B cell (primary cell): ENCODE results near the gene BEST2. TPM values are rescaled to one million over a fixed set of nuclear protein-coding genes. Genes with fewer than 3 reads are reported as not detected.

ENCODE experiments used
- ATAC-seq: fragments of 200-7000 bp; cut with Tn5 transposase; one replicate; pipeline ENCODE4 v1.10.0; 2021; ENCODE audit warnings: low read depth, mild to moderate bottlenecking, moderate number of reproducible peaks, moderate library complexity
- CTCF ChIA-PET: fragments of 350-600 bp; sonication (Branson Sonifier 250); formaldehyde crosslinking; loops from one replicate; lab custom pipeline; 2021; ENCODE audit warnings: antibody characterized with exemption, inconsistent platforms; lab: Charles Lee
- POLR2A ChIA-PET: fragments of 350-600 bp; sonication (Branson Sonifier 250); formaldehyde crosslinking; loops from one replicate; lab custom pipeline; 2021; ENCODE audit warnings: antibody characterized with exemption; lab: Charles Lee
- DNase-seq: peaks from one replicate; pipeline ENCODE4 v3.0.0; 2013
- H2AFZ ChIP-seq: 2 replicates; pipeline ENCODE4 v1.6.1; 2012; ENCODE audit warnings: mild to moderate bottlenecking, low read depth, low read length; ENCODE audit not compliant: insufficient read depth, poor library complexity, severe bottlenecking
- H3K27ac ChIP-seq, 2 donors: 1 replicate in 1 of 2; 2 replicates in 1 of 2; pipeline ENCODE4 v1.5.1; 2012 to 2013; ENCODE audit warnings: low read length in 2 of 2, mild to moderate bottlenecking in 2 of 2, moderate library complexity in 1 of 2
- H3K27me3 ChIP-seq, 4 experiments: fragments of 200-600 bp in 1 of 4; sonication (generic) in 1 of 4; replicated peaks in 1 of 4; 1 replicate in 2 of 4; 2 replicates in 2 of 4; pipeline versions ENCODE4 v1.6.1 to v1.7.0; 2013 to 2016; ENCODE audit warnings: low read length in 3 of 4, mild to moderate bottlenecking in 2 of 4, mixed read lengths in 1 of 4, moderate library complexity in 1 of 4; ENCODE audit not compliant: insufficient read depth in 4 of 4, control insufficient read depth in 3 of 4; ENCODE audit errors: control extremely low read depth in 1 of 4
- H3K36me3 ChIP-seq, 2 experiments: replicated peaks in 1 of 2; 1 replicate in 1 of 2; 2 replicates in 1 of 2; pipeline versions ENCODE4 v1.6.1 to v1.7.1; 2013; ENCODE audit warnings: low read length in 1 of 2; ENCODE audit not compliant: insufficient read depth in 2 of 2, control insufficient read depth in 1 of 2; ENCODE audit errors: control extremely low read depth in 1 of 2, extremely low read depth in 1 of 2
- H3K4me1 ChIP-seq, 2 donors: fragments of 200-600 bp in 1 of 2; sonication (generic) in 1 of 2; 1 replicate in 1 of 2; 2 replicates in 1 of 2; pipeline versions ENCODE4 v1.5.1 to v1.6.1; 2013 to 2017; ENCODE audit warnings: low read length in 2 of 2; ENCODE audit not compliant: control insufficient read depth in 2 of 2, insufficient read depth in 2 of 2
- H3K4me2 ChIP-seq: replicated peaks from 2 replicates; pipeline ENCODE3; 2012; ENCODE audit warnings: mild to moderate bottlenecking, low read depth, low read length; ENCODE audit not compliant: poor library complexity, severe bottlenecking
- H3K4me3 ChIP-seq, 5 experiments: fragments of 200-600 bp in 1 of 5; sonication (generic) in 1 of 5; 1 replicate in 3 of 5; 2 replicates in 2 of 5; pipeline versions ENCODE4 v1.5.1 to v1.7.0; 2011 to 2016; ENCODE audit warnings: low read length in 4 of 5, mild to moderate bottlenecking in 4 of 5, low read depth in 2 of 5, control low read depth in 1 of 5, moderate library complexity in 1 of 5; ENCODE audit not compliant: insufficient read depth in 1 of 5; ENCODE audit errors: control extremely low read depth in 1 of 5, extremely low read depth in 1 of 5
- H3K79me2 ChIP-seq: fragments of 200-600 bp; sonication (generic); one replicate; pipeline ENCODE4 v1.6.0; 2016; ENCODE audit warnings: low read length; ENCODE audit not compliant: control insufficient read depth, insufficient read depth
- H3K9ac ChIP-seq: fragments of 200-600 bp; sonication (generic); 2 replicates; pipeline ENCODE4 v1.6.1; 2017; ENCODE audit warnings: mild to moderate bottlenecking, low read length, moderate library complexity
- H3K9me3 ChIP-seq, 3 donors: one replicate each; pipeline versions ENCODE4 v1.6.1 to v1.7.1; 2013; ENCODE audit warnings: low read length in 2 of 3; ENCODE audit not compliant: control insufficient read depth in 2 of 3, insufficient read depth in 1 of 3; ENCODE audit errors: control extremely low read depth in 1 of 3
- H4K20me1 ChIP-seq: 2 replicates; pipeline ENCODE4 v1.6.0; 2012; ENCODE audit warnings: mild to moderate bottlenecking, low read length; ENCODE audit not compliant: insufficient read depth, control insufficient read depth, poor library complexity, severe bottlenecking
- H3K27ac Mint-ChIP-seq: one replicate; pipeline ENCODE4 v1.8.0; 2021; ENCODE audit warnings: mixed read lengths
- H3K27me3 Mint-ChIP-seq: one replicate; pipeline ENCODE4 v1.8.0; 2021; ENCODE audit warnings: mixed read lengths
- H3K4me1 Mint-ChIP-seq: one replicate; pipeline ENCODE4 v1.8.0; 2021; ENCODE audit warnings: mixed read lengths
- H3K4me3 Mint-ChIP-seq: one replicate; pipeline ENCODE4 v1.8.0; 2021; ENCODE audit warnings: mixed read lengths
- H3K9me3 Mint-ChIP-seq: one replicate; pipeline ENCODE4 v1.8.0; 2022; ENCODE audit warnings: mixed read lengths; ENCODE audit not compliant: insufficient read depth
- EZH2 ChIP-seq: IDR thresholded peaks from 2 replicates; pipeline ENCODE4 v1.6.1; 2012; ENCODE audit warnings: borderline replicate concordance, low read depth, mild to moderate bottlenecking, moderate library complexity, low read length; ENCODE audit not compliant: insufficient read depth, poor library complexity, severe bottlenecking
- WGBS: methylation state at CpG from one replicate; pipeline ENCODE4 v1.1.5; 2013; ENCODE audit warnings: missing lambda C conversion rate; ENCODE audit not compliant: insufficient coverage; 5-methylcytosine and 5-hydroxymethylcytosine counted together
- intact Hi-C: fragments of 100-400 bp; cut with micrococcal nuclease; formaldehyde crosslinking; loops from one replicate; pipeline ENCODE4 v1.10.0; 2022
- polyA plus RNA-seq: library from polyadenylated mRNA; depleted of rRNA; stranded (reverse); fragments of >200 nt; gene quantifications from 2 replicates; pipeline ENCODE4 v1.2.3, GENCODE V29; 2012
- total RNA-seq, 2 donors: library from RNA; stranded (reverse); fragments of 120-200 nt in 1 of 2; gene quantifications; 1 replicate in 1 of 2; 2 replicates in 1 of 2; pipeline versions ENCODE4 v1.2.3 to v1.2.4, GENCODE V29; 2013 to 2022
- TF ChIP-seq, protein P1 (sequence below): fragments of 200-600 bp; IDR thresholded peaks from one replicate; pipeline ENCODE4 v1.8.0; 2022; ENCODE audit warnings: antibody characterized with exemption, mild to moderate bottlenecking

The BEST2 gene
- total and polyA plus RNA-seq, 2 donors (not counting 1 experiment from before 2014, with no cell fraction given), result 0.07 TPM; not detected in 1

DNA sequence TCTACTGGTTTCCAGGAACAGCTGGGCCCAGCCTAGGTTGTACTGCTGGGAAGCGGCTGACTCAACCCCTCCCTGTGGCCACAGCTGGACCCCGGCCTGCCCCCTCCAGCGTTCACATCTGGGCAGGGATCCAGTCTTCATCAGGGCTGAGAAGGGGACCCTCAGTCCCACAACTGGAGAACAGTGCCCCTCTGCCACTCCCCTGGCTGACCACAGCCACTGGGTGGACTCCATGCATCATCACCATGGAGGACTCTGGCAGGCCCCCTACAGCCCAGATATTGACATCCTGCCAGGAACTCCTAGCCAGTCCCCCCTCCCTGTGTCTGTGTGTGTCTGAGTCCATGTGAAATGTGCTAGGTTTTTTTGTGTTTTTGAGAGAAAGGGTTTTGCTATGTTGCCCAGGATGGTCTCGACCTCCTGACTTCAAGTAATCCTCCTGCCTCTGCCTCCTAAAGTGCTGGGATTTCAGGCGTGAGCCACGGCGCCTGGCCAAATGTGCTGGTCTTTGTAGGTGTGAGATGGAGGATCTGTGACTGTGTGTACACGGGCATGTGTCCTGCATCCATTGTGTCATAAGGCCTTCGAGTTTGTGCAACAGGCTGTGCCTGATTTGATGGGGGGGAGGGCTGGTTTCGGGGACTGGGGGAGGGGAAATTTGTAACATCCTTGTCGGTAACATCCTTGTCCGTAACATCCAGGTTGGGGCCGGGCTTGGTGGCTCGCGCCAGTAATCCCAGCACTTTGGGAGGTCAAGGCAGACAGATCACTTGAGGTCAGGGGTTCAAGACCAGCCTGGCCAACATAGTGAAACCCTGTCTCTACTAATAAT is 27.8 kb downstream of the BEST2 start:
- TF ChIP-seq, protein P1, sequence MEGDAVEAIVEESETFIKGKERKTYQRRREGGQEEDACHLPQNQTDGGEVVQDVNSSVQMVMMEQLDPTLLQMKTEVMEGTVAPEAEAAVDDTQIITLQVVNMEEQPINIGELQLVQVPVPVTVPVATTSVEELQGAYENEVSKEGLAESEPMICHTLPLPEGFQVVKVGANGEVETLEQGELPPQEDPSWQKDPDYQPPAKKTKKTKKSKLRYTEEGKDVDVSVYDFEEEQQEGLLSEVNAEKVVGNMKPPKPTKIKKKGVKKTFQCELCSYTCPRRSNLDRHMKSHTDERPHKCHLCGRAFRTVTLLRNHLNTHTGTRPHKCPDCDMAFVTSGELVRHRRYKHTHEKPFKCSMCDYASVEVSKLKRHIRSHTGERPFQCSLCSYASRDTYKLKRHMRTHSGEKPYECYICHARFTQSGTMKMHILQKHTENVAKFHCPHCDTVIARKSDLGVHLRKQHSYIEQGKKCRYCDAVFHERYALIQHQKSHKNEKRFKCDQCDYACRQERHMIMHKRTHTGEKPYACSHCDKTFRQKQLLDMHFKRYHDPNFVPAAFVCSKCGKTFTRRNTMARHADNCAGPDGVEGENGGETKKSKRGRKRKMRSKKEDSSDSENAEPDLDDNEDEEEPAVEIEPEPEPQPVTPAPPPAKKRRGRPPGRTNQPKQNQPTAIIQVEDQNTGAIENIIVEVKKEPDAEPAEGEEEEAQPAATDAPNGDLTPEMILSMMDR, result no peak
- no peak for TF ChIP-seq EZH2
- H3K27me3 ChIP-seq, result no peaks in the 10 kb centered on the region
- H3K4me2 ChIP-seq, result peak overlapping the region; percentile 95
- peaks cover 2% of the 10 kb centered on the region for H3K79me2 ChIP-seq
- peak overlapping the region; percentile 88 for H3K4me3 Mint-ChIP-seq
- no peak overlapping the region for H3K4me3 ChIP-seq
- no peaks in the 10 kb centered on the region for H4K20me1 ChIP-seq
- ChIA-PET POLR2A (interaction anchor here (0.6 to 6.9 kb wide), 3 partner anchors 8 to 50 kb away, joined by 4 to 233 read pairs (median 36); partner anchors contain the start of gene JUNB), CTCF (interaction anchor here (0.5 to 27.9 kb wide), 8 partner anchors 8 to 97 kb away, joined by 3 to 1147 read pairs (median 20); partner anchors contain the start of genes DHPS, JUNB, PRDX2 and RNASEH2A)
- intact Hi-C loops, result no loop called here
- ATAC-seq, result no peak
- H3K4me1 ChIP-seq, result peaks cover 45 to 65% of the 10 kb centered on the region in 2 donors
- H3K4me1 Mint-ChIP-seq, result peaks cover 51% of the 10 kb centered on the region
- peak overlapping the region; percentile 83 to 86 for H3K27ac ChIP-seq
- no peaks in the 10 kb centered on the region for H3K9me3 Mint-ChIP-seq
- peak overlapping the region; percentile 20 for H2AFZ ChIP-seq
- no peak overlapping the region for H3K9ac ChIP-seq
- no peaks in the 10 kb centered on the region for H3K36me3 ChIP-seq
- H3K27ac Mint-ChIP-seq, result peak overlapping the region; percentile 84
- no peaks in the 10 kb centered on the region for H3K9me3 ChIP-seq
- 84% methylated on average over 13 of the region's 15 CpGs for WGBS
- DNase-seq, result no peak
- no peaks in the 10 kb centered on the region for H3K27me3 Mint-ChIP-seq

DNA sequence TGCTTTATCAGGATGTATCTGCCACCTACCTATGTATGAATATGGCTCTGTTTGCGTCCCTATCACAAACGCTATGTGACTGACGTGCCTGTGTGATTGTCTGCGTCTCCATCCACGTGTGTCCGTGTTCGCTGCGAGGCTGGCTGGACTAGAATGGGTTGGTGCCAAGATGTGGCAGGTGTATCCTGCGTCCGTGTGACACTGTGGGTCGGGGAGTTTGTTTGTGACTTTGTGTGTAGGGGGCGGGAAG is 30.5 kb downstream of the BEST2 start:
- H2AFZ ChIP-seq, result no peak overlapping the region
- H3K36me3 ChIP-seq, result no peaks in the 10 kb centered on the region
- Mint-ChIP-seq H3K9me3 (no peaks in the 10 kb centered on the region), H3K4me3 (peak overlapping the region; percentile 89), H3K27ac (no peak overlapping the region), H3K27me3 (no peaks in the 10 kb centered on the region), H3K4me1 (peaks cover 49% of the 10 kb centered on the region)
- peak overlapping the region; percentile 92 to 97 for H3K27ac ChIP-seq
- H3K4me2 ChIP-seq, result peak overlapping the region; percentile 96
- H4K20me1 ChIP-seq, result no peaks in the 10 kb centered on the region
- peak overlapping the region; percentile 76 for H3K9ac ChIP-seq
- peak overlapping the region in 4 of 5 experiments; percentile 55 to 64 (median 57) for H3K4me3 ChIP-seq
- WGBS, result 1% methylated on average over 12 of the region's 12 CpGs
- H3K9me3 ChIP-seq, result no peaks in the 10 kb centered on the region
- no peak for TF ChIP-seq EZH2
- TF ChIP-seq, protein P1, result no peak
- no peaks in the 10 kb centered on the region for H3K79me2 ChIP-seq
- DNase-seq (no peak), ATAC-seq (no peak)
- POLR2A ChIA-PET, result interaction anchor here (4.9 kb wide), 1 partner anchor 11 kb away, joined by 118 read pairs; the partner anchor contains the start of gene JUNB
- intact Hi-C loops, result loop anchor here (1.0 kb wide), 1 partner anchor 8 kb away; no protein-coding TSS in a partner anchor
- no peaks in the 10 kb centered on the region for H3K27me3 ChIP-seq
- CTCF ChIA-PET, result interaction anchor here (0.6 to 27.9 kb wide), 3 partner anchors 16 to 152 kb away, joined by 3 to 1147 read pairs (median 6); partner anchors contain the start of genes JUNB, PRDX2, RNASEH2A and THSD8
- H3K4me1 ChIP-seq, result peaks cover 67 to 81% of the 10 kb centered on the region in 2 donors
